Retinal pigment epithelial cell (primary cell): ENCODE measurements around the gene DNAJC1.

Experiments used
- DNase-seq: peaks from one replicate; pipeline ENCODE4 v3.0.0-alpha.2; 2010; ENCODE audit warnings: low read depth
- H3K4me3 ChIP-seq: 2 replicates; pipeline ENCODE4 v1.5.1; 2011; ENCODE audit warnings: mild to moderate bottlenecking, low read length, control low read depth, moderate library complexity
- CTCF ChIP-seq: conservative IDR thresholded peaks from 2 replicates; pipeline ENCODE4 v1.5.1; 2011; ENCODE audit warnings: low read depth, low read length, control low read depth, inconsistent platforms

The DNAJC1 gene

GRCh38 chr10:21926358-21926925 is 77.1 kb downstream of the DNAJC1 start:
- no peak for DNase-seq
- TF ChIP-seq CTCF = no peak

GRCh38 chr10:21925851-21926250 is 77.7 kb downstream of the DNAJC1 start:
- DNase-seq = no peak
- H3K4me3 ChIP-seq = no peak overlapping the region
- no peak for TF ChIP-seq CTCF

More at GRCh38 chr10:21926358-21926925, 77.1 kb downstream of the DNAJC1 start:
- H3K4me3 ChIP-seq = peak overlapping the region; percentile 2

GRCh38 chr10:21924511-21924910 is 79.0 kb downstream of the DNAJC1 start:
- DNase-seq = no peak
- no peak overlapping the region for H3K4me3 ChIP-seq
- no peak for TF ChIP-seq CTCF

- DNase-seq = no peak
- no peak for TF ChIP-seq CTCF
- H3K4me3 ChIP-seq = no peak overlapping the region
Measured at GRCh38 chr10:21920633-21921032, 82.9 kb downstream of the DNAJC1 start.

- DNase-seq = no peak
- no peak for TF ChIP-seq CTCF
- H3K4me3 ChIP-seq = no peak overlapping the region
Measured at GRCh38 chr10:21919906-21920305, 83.6 kb downstream of the DNAJC1 start.

GRCh38 chr10:21919117-21919516 is 84.4 kb downstream of the DNAJC1 start:
- TF ChIP-seq CTCF = no peak
- H3K4me3 ChIP-seq = no peak overlapping the region
- no peak for DNase-seq

GRCh38 chr10:21912625-21913024 is 90.9 kb downstream of the DNAJC1 start:
- no peak for DNase-seq
- no peak overlapping the region for H3K4me3 ChIP-seq
- no peak for TF ChIP-seq CTCF
